Hepatocyte (in vitro differentiated cells): ENCODE results near the gene TMEM14A. TPM values are rescaled to one million over a fixed set of nuclear protein-coding genes. Genes with fewer than 3 reads are reported as not detected.

ENCODE experiments used
- DNase-seq: peaks from one replicate; pipeline ENCODE4 v3.0.0-alpha.2; 2016; ENCODE audit warnings: low spot score
- H2AFZ ChIP-seq: fragments of 200-600 bp; sonication (generic); 2 replicates; pipeline ENCODE4 v1.6.0; 2016; ENCODE audit warnings: antibody characterized with exemption, mild to moderate bottlenecking
- H3K27ac ChIP-seq: fragments of 200-600 bp; sonication (generic); 2 replicates; pipeline ENCODE4 v1.5.1; 2016; ENCODE audit warnings: mild to moderate bottlenecking
- H3K27me3 ChIP-seq: fragments of 200-600 bp; sonication (generic); 2 replicates; pipeline ENCODE4 v1.6.1; 2016
- H3K36me3 ChIP-seq: fragments of 200-600 bp; sonication (generic); replicated peaks from 2 replicates; pipeline ENCODE4 v1.5.1; 2016; ENCODE audit warnings: low read depth; ENCODE audit not compliant: insufficient read depth
- H3K4me1 ChIP-seq: fragments of 200-600 bp; sonication (generic); 2 replicates; pipeline ENCODE4 v1.5.1; 2016; ENCODE audit warnings: mild to moderate bottlenecking, moderate library complexity; ENCODE audit not compliant: insufficient read depth
- H3K4me2 ChIP-seq: fragments of 200-600 bp; sonication (generic); 2 replicates; pipeline ENCODE4 v1.6.0; 2016
- H3K4me3 ChIP-seq: fragments of 200-600 bp; sonication (generic); 2 replicates; pipeline ENCODE4 v1.5.1; 2016; ENCODE audit warnings: mild to moderate bottlenecking
- H3K79me2 ChIP-seq: fragments of 200-600 bp; sonication (generic); 2 replicates; pipeline ENCODE4 v1.6.0; 2017; ENCODE audit warnings: mild to moderate bottlenecking
- H3K9me2 ChIP-seq: fragments of 200-600 bp; sonication (generic); replicated peaks from 2 replicates; pipeline ENCODE4 v1.6.0; 2017; ENCODE audit warnings: mild to moderate bottlenecking; ENCODE audit not compliant: insufficient read depth
- H3K9me3 ChIP-seq: fragments of 200-600 bp; sonication (generic); 2 replicates; pipeline ENCODE4 v1.5.1; 2016; ENCODE audit warnings: low read depth, mild to moderate bottlenecking
- H4K20me1 ChIP-seq: fragments of 200-600 bp; sonication (generic); 2 replicates; pipeline ENCODE4 v1.6.0; 2016; ENCODE audit warnings: mild to moderate bottlenecking; ENCODE audit not compliant: insufficient read depth, poor library complexity, severe bottlenecking
- EZH2 ChIP-seq: fragments of 200-600 bp; sonication (generic); IDR thresholded peaks from 2 replicates; pipeline ENCODE4 v1.6.1; 2016; ENCODE audit warnings: antibody characterized with exemption, mild to moderate bottlenecking, borderline replicate concordance
- EZH2phosphoT487 ChIP-seq: fragments of 200-600 bp; sonication (generic); IDR thresholded peaks from one replicate; pipeline ENCODE4 v1.6.1; 2018; ENCODE audit warnings: antibody characterized with exemption, mild to moderate bottlenecking, low read depth, moderate library complexity; ENCODE audit not compliant: unreplicated experiment, severe bottlenecking
- WGBS: methylation state at CpG from one replicate; pipeline ENCODE4 v1.1.6; 2016; ENCODE audit warnings: low lambda C conversion rate; ENCODE audit errors: missing lambda C conversion rate; 5-methylcytosine and 5-hydroxymethylcytosine counted together
- polyA plus RNA-seq: library from polyadenylated mRNA; unstranded; fragments of >200 nt; fragmentation: Nextera tagmentation; extraction: Ambion mirVana; gene quantifications from 2 replicates; pipeline ENCODE4 v1.2.1, GENCODE V29; 2016
- total RNA-seq: library from RNA; depleted of rRNA; stranded (reverse); fragments of >200 nt; gene quantifications from 2 replicates; pipeline ENCODE4 v1.2.3, GENCODE V29; 2014
- TF ChIP-seq, protein P1 (sequence below): fragments of 200-600 bp; sonication (generic); IDR thresholded peaks from 2 replicates; pipeline ENCODE4 v1.5.1; 2016; ENCODE audit warnings: antibody characterized with exemption, mild to moderate bottlenecking; ENCODE audit not compliant: poor library complexity

TMEM14A gene
- total and polyA plus RNA-seq, 2 experiments from 2014 or later, result 84.5 to 86.9 TPM

DNA sequence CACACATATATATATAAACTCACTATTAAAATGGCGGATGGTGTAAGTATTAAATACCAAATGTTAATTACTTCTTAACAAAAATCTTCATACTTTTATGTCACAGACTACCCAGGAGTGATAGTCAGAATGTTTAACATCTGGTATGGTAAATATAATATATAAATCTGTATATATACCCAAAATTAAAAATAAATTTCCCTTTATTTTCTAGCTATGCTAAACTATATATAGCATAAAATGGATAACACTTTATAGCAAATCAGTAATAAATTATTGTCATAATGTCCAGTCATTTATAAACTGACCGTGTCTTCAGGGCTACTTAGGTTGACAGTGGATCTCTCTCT lies 55.3 kb downstream of the TMEM14A start:
- H3K36me3 ChIP-seq, result no peaks in the 10 kb centered on the region
- no peaks in the 10 kb centered on the region for H3K9me3 ChIP-seq
- H3K9me2 ChIP-seq, result no peaks in the 10 kb centered on the region
- no peak for DNase-seq
- H3K27ac ChIP-seq, result peak overlapping the region; percentile 65
- H2AFZ ChIP-seq, result no peak overlapping the region
- no peak overlapping the region for H3K4me2 ChIP-seq
- peaks cover 21% of the 10 kb centered on the region for H3K4me1 ChIP-seq
- TF ChIP-seq, protein P1, sequence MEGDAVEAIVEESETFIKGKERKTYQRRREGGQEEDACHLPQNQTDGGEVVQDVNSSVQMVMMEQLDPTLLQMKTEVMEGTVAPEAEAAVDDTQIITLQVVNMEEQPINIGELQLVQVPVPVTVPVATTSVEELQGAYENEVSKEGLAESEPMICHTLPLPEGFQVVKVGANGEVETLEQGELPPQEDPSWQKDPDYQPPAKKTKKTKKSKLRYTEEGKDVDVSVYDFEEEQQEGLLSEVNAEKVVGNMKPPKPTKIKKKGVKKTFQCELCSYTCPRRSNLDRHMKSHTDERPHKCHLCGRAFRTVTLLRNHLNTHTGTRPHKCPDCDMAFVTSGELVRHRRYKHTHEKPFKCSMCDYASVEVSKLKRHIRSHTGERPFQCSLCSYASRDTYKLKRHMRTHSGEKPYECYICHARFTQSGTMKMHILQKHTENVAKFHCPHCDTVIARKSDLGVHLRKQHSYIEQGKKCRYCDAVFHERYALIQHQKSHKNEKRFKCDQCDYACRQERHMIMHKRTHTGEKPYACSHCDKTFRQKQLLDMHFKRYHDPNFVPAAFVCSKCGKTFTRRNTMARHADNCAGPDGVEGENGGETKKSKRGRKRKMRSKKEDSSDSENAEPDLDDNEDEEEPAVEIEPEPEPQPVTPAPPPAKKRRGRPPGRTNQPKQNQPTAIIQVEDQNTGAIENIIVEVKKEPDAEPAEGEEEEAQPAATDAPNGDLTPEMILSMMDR, result no peak
- TF ChIP-seq EZH2, result no peak
- no peak for TF ChIP-seq EZH2phosphoT487
- H4K20me1 ChIP-seq, result no peaks in the 10 kb centered on the region
- H3K27me3 ChIP-seq, result no peaks in the 10 kb centered on the region
- WGBS, result 80% methylated on average over 2 of the region's 2 CpGs
- H3K4me3 ChIP-seq, result no peak overlapping the region
- no peaks in the 10 kb centered on the region for H3K79me2 ChIP-seq

DNA sequence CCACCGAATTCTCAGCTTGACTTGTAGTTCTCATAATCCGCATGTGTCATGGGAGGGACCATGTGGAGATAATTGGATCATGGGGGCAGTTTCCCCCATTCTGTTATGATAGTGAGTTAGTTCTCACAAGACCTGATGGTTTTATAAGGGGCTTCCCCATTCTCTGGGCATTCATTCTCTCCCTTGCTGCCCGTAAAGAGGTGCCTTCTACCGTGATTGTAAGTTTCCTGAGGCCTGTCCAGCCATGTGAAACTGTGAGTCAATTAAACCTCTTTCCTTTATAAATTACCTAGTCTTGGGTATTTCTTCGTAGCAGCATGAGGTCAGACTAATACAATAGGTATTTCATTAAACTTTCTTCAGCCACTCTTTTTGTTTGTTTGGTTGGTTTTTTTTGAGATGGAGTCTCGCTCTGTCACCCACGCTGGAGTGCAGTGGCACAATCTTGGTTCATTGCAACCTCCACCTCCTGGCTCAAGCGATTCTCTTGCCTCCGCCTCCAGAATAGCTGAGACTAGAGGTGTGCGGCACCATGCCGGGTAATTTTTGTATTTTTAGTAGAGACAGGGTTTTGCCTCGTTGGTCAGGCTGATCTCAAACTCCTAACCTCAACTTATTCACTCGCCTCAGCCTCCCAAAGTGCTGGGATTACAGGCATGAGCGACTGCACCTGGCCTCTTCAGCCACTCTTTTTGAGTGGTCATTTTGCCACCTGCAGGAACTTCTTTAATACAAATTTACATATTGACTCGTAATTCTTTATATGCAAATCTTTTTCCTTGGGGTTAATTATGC lies 56.0 kb downstream of the TMEM14A start:
- no peaks in the 10 kb centered on the region for H3K9me3 ChIP-seq
- H4K20me1 ChIP-seq, result no peaks in the 10 kb centered on the region
- H2AFZ ChIP-seq, result no peak overlapping the region
- H3K9me2 ChIP-seq, result no peaks in the 10 kb centered on the region
- H3K79me2 ChIP-seq, result no peaks in the 10 kb centered on the region
- WGBS, result 86% methylated on average over 15 of the region's 15 CpGs
- no peaks in the 10 kb centered on the region for H3K36me3 ChIP-seq
- no peak overlapping the region for H3K4me3 ChIP-seq
- H3K4me1 ChIP-seq, result peaks cover 21% of the 10 kb centered on the region
- no peak for DNase-seq
- H3K27ac ChIP-seq, result peak overlapping the region; percentile 65
- no peak overlapping the region for H3K4me2 ChIP-seq
- no peaks in the 10 kb centered on the region for H3K27me3 ChIP-seq
- TF ChIP-seq EZH2, result no peak
- TF ChIP-seq EZH2phosphoT487, result no peak
- TF ChIP-seq, protein P1, result no peak

DNA sequence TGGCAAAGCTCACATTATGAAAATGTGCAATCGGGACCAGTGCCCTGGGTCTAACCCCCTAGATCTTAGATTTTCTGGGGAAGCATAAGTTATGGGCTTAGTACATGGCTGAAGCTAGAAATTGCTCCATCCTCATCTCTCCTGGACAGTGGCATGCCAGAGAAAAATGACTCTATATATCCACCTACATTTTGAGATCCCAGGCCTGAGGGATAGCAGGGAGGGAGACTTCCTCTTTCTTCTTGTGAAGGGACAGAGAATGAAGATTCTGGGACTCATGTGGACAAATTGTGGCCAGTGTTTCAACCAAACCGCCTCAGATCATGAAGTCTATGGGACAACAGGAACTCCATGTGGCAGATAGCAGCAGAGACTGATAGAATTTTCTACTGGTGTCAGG lies 57.0 kb downstream of the TMEM14A start:
- Histone ChIP-seq H3K79me2 (no peaks in the 10 kb centered on the region), H2AFZ (no peak overlapping the region), H3K27me3 (no peaks in the 10 kb centered on the region), H3K4me2 (no peak overlapping the region), H3K4me1 (peaks cover 21% of the 10 kb centered on the region), H3K9me3 (no peaks in the 10 kb centered on the region), H3K27ac (peak overlapping the region; percentile 4), H3K9me2 (no peaks in the 10 kb centered on the region), H3K4me3 (no peak overlapping the region), H4K20me1 (no peaks in the 10 kb centered on the region), H3K36me3 (no peaks in the 10 kb centered on the region)
- DNase-seq, result no peak
- no peak for TF ChIP-seq EZH2
- WGBS, result 100% methylated on average over 2 of the region's 2 CpGs

DNA sequence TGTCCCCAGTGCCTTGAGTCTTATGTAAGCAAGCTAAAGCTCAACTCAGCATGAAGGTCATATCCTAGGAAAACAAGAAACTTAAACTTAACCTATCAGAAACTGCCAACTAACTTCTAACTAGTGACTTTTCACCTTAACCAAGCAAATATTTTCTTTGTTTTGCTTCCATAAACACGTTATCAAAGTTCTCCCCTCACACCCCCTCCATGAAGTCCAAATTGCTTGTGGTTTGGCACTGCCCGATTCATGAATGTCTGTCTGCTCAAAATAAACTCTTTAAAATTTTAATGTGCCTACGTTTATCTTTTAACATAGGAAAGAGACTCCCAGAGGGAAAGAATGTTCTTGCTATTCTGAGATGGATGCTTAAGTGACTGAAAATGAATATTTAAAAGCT lies 57.5 kb downstream of the TMEM14A start:
- Histone ChIP-seq H3K27ac (peak overlapping the region; percentile 4), H3K9me3 (no peaks in the 10 kb centered on the region), H3K4me1 (peaks cover 21% of the 10 kb centered on the region), H3K4me2 (no peak overlapping the region), H3K79me2 (no peaks in the 10 kb centered on the region), H3K27me3 (no peaks in the 10 kb centered on the region), H3K9me2 (no peaks in the 10 kb centered on the region), H4K20me1 (no peaks in the 10 kb centered on the region), H2AFZ (no peak overlapping the region), H3K36me3 (no peaks in the 10 kb centered on the region), H3K4me3 (no peak overlapping the region)
- TF ChIP-seq, protein P1, result no peak
- TF ChIP-seq EZH2phosphoT487 (no peak), EZH2 (no peak)
- 48% methylated on average over 3 of the region's 3 CpGs for WGBS
- no peak for DNase-seq
